ENCODE results near the gene MCEMP1.
"Not testable (repeated sequence)": the region's sequence is repeated elsewhere in the genome, so short reads cannot be mapped to it uniquely, and the experiment has no call there.

MCEMP1 gene

DNA sequence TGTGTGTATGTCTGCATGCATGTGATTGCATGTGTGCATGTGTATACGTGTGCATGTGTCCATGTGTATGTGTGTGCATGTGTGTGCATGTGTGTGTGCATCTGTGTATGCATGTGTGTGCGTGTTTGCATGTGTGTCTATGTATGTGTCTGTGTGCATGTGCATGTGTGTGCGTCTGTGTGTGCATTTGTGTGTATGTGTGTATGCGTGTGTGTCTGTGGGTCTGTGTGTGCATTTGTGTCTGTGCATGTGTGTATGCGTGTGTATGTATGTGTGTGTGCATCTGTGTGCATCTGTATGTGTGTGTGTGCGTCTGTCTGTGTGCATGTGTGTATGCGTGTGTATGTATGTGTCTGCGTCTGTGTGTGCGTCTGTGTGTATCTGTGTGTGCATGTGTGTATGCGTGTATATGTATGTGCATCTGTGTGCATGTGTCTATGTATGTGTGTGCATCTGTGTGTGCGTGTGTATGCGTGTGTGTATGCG, 37.0 kb upstream of the MCEMP1 start:
- peak in 1 of 3 donors; percentile 32 for DNase-seq
- POLR2A ChIA-PET = no interaction called here
- Histone ChIP-seq H3K9me3 (ENCODE audit: control extremely low read depth in 1 of 5, control insufficient read depth in 4 of 5, insufficient read depth in 2 of 5, low read depth in 1 of 5, low read length in 4 of 5) (no peaks in the 10 kb centered on the region), H3K27me3 (replicated peaks in 2 of 5; ENCODE audit: control insufficient read depth in 4 of 5, insufficient read depth in 5 of 5, low read length in 4 of 5) (no peaks in the 10 kb centered on the region), H3K4me1 (ENCODE audit: control extremely low read depth in 1 of 4, control insufficient read depth in 4 of 4, insufficient read depth in 4 of 4, low read length in 3 of 4) (peaks cover 0 to 22% (median 21%) of the 10 kb centered on the region in 4 experiments), H3K27ac (ENCODE audit: insufficient read depth in 1 of 2, low read depth in 1 of 2, low read length in 2 of 2, poor library complexity in 1 of 2, severe bottlenecking in 2 of 2) (no peak overlapping the region), H3K4me3 (ENCODE audit: control insufficient read depth in 1 of 7, extremely low read depth in 1 of 7, insufficient read depth in 4 of 7, low read depth in 2 of 7, low read length in 6 of 7) (no peak overlapping the region), H3K36me3 (ENCODE audit: control insufficient read depth in 4 of 4, insufficient read depth in 4 of 4, low read length in 3 of 4) (peaks cover 0 to 36% (median 17%) of the 10 kb centered on the region in 4 experiments)
- CTCF ChIA-PET = no interaction called here
- WGBS (ENCODE audit: insufficient coverage) = 98% methylated on average over 11 of the region's 13 CpGs

DNA sequence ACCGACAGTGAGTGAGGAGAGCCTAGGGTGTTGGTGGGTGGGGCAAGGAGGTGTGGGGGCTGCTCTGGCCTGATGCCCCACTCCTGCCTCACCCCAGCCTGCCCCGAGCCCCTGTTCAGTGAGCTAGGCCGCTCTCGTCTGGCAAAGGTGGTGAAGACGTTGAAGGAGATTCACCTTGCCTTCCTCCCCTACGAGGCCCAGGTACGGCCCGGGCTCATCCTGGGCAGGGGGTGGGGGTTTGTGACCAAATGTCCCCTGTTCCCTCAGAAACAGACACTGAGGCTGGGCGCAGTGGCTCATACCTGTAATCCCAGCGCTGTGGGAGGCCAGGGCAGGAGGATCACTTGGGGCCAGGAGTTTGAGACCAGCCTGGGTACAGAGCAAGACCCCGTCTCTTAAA, 36.1 kb upstream of the MCEMP1 start:
- 95% methylated on average over 10 of the region's 11 CpGs for WGBS (ENCODE audit: insufficient coverage)
- no peaks in the 10 kb centered on the region for H3K9me3 ChIP-seq (ENCODE audit: control extremely low read depth in 1 of 5, control insufficient read depth in 4 of 5, insufficient read depth in 2 of 5, low read depth in 1 of 5, low read length in 4 of 5)
- CTCF ChIA-PET = interaction anchor here (1.1 to 1.8 kb wide), 3 partner anchors 10 to 40 kb away, joined by 3 to 7 read pairs (median 3); partner anchors contain the start of gene TRAPPC5
- no peak overlapping the region for H3K4me3 ChIP-seq (ENCODE audit: control insufficient read depth in 1 of 7, extremely low read depth in 1 of 7, insufficient read depth in 4 of 7, low read depth in 2 of 7, low read length in 6 of 7)
- H3K27ac ChIP-seq (ENCODE audit: insufficient read depth in 1 of 2, low read depth in 1 of 2, low read length in 2 of 2, poor library complexity in 1 of 2, severe bottlenecking in 2 of 2) = no peak overlapping the region
- H3K4me1 ChIP-seq (ENCODE audit: control extremely low read depth in 1 of 4, control insufficient read depth in 4 of 4, insufficient read depth in 4 of 4, low read length in 3 of 4) = peaks cover 0 to 28% (median 20%) of the 10 kb centered on the region in 4 experiments
- H3K36me3 ChIP-seq (ENCODE audit: control insufficient read depth in 4 of 4, insufficient read depth in 4 of 4, low read length in 3 of 4) = peaks cover 0 to 40% (median 18%) of the 10 kb centered on the region in 4 experiments
- DNase-seq = no peak
- no peaks in the 10 kb centered on the region for H3K27me3 ChIP-seq (replicated peaks in 2 of 5; ENCODE audit: control insufficient read depth in 4 of 5, insufficient read depth in 5 of 5, low read length in 4 of 5)
- POLR2A ChIA-PET = interaction anchor here (0.5 to 1.1 kb wide), 2 partner anchors 9 to 11 kb away, joined by 3 to 5 read pairs; partner anchors contain the start of genes PET100 and XAB2

DNA sequence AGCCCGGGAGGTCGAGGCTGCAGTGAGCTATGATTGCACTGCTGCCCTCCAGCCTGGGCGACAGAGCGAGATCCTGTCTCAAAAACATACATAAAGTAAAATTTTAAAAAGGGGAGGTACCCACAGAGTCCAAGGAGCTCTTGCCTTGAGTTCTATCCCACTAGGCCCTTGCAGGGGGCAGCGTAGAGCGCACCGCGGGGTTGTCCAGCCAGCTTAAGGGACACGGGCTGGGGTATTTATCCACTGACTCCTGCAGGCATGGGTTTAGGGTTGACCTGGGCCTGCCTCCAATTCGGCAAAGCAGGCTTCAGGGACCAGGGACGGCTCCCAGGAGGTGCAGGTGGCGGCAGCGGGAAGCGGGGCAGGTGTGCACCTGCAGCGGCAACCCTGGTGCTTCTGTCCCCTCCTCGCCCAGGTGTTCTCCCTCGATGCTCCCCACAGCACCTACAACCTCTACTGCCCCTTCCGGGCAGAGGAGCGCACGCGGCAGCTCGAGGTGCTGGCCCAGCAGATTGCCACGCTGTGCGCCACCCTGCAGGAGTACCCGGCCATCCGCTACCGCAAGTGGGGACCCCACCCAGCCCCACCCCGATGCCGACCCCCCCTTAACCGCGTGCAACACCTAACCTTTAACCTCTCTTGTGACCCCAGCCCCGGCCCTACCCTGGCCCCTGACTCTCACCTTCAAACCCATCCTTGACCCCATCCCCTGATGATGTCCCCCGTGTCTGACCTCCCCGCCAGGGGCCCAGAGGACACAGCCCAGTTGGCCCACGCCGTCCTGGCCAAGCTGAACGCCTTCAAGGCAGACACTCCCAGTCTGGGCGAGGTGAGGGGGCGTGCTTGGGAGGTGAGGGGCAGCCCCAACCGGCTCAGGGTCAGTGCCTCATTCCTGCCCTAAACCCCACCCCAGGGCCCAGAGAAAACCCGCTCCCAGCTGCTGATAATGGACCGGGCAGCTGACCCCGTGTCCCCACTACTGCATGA, 35.3 kb upstream of the MCEMP1 start:
- POLR2A ChIA-PET = interaction anchor here (0.5 to 1.1 kb wide), 3 partner anchors 8 to 241 kb away, joined by 3 to 5 read pairs (median 5); partner anchors contain the start of genes PET100 and XAB2

DNA sequence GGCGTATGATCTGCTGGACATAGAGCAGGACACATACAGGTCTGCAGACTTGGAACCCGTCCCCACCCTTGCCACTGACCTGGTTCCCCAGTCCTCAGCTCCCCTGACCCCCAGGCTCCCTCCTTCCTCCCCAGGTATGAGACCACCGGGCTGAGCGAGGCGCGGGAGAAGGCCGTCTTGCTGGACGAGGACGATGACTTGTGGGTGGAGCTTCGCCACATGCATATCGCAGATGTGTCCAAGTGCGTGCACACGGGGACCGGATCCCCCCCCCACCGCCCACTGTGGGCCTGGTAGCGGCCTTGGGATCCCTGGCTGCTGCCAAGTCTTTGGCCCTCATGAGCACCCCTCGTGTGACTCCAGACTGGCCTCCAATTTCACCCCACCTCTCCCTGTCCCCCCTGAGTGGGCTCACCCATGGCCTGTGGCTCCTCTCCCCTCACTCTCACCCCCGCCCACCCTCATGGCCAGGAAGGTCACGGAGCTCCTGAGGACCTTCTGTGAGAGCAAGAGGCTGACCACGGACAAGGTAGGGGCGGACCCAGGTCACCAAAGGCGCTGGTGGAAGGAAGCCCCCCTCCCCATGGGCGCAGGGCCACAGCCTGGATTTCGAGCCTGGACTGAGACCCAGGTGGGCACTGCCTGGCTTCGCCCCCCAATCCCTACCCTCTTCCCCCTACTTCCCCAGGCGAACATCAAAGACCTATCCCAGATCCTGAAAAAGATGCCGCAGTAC, 34.4 kb upstream of the MCEMP1 start:
- Histone ChIP-seq H3K4me1 (ENCODE audit: control extremely low read depth in 1 of 4, control insufficient read depth in 4 of 4, insufficient read depth in 4 of 4, low read length in 3 of 4) (peaks cover 0 to 23% (median 9%) of the 10 kb centered on the region in 4 experiments), H3K36me3 (ENCODE audit: control insufficient read depth in 4 of 4, insufficient read depth in 4 of 4, low read length in 3 of 4) (peaks cover 0 to 47% (median 26%) of the 10 kb centered on the region in 4 experiments), H3K27ac (ENCODE audit: insufficient read depth in 1 of 2, low read depth in 1 of 2, low read length in 2 of 2, poor library complexity in 1 of 2, severe bottlenecking in 2 of 2) (no peak overlapping the region), H3K9me3 (ENCODE audit: control extremely low read depth in 1 of 5, control insufficient read depth in 4 of 5, insufficient read depth in 2 of 5, low read depth in 1 of 5, low read length in 4 of 5) (no peaks in the 10 kb centered on the region), H3K4me3 (ENCODE audit: control insufficient read depth in 1 of 7, extremely low read depth in 1 of 7, insufficient read depth in 4 of 7, low read depth in 2 of 7, low read length in 6 of 7) (no peak overlapping the region), H3K27me3 (replicated peaks in 2 of 5; ENCODE audit: control insufficient read depth in 4 of 5, insufficient read depth in 5 of 5, low read length in 4 of 5) (no peaks in the 10 kb centered on the region)
- CTCF ChIA-PET = interaction anchor here (1.8 kb wide), 1 partner anchor 9 kb away, joined by 7 read pairs; no protein-coding TSS in a partner anchor
- DNase-seq = no peak
- POLR2A ChIA-PET = no interaction called here
- WGBS (ENCODE audit: insufficient coverage) = 99% methylated on average over 22 of the region's 27 CpGs

More for the DNA sequence above, 35.3 kb upstream of the MCEMP1 start:
- DNase-seq = no peak
- peaks cover 0 to 46% (median 22%) of the 10 kb centered on the region in 4 experiments for H3K36me3 ChIP-seq (ENCODE audit: control insufficient read depth in 4 of 4, insufficient read depth in 4 of 4, low read length in 3 of 4)
- H3K27me3 ChIP-seq (replicated peaks in 2 of 5; ENCODE audit: control insufficient read depth in 4 of 5, insufficient read depth in 5 of 5, low read length in 4 of 5) = no peaks in the 10 kb centered on the region
- H3K4me3 ChIP-seq (ENCODE audit: control insufficient read depth in 1 of 7, extremely low read depth in 1 of 7, insufficient read depth in 4 of 7, low read depth in 2 of 7, low read length in 6 of 7) = no peak overlapping the region
- no peaks in the 10 kb centered on the region for H3K9me3 ChIP-seq (ENCODE audit: control extremely low read depth in 1 of 5, control insufficient read depth in 4 of 5, insufficient read depth in 2 of 5, low read depth in 1 of 5, low read length in 4 of 5)
- CTCF ChIA-PET = interaction anchor here (1.1 to 1.8 kb wide), 3 partner anchors 10 to 39 kb away, joined by 3 to 7 read pairs (median 3); partner anchors contain the start of gene TRAPPC5
- H3K4me1 ChIP-seq (ENCODE audit: control extremely low read depth in 1 of 4, control insufficient read depth in 4 of 4, insufficient read depth in 4 of 4, low read length in 3 of 4) = peaks cover 0 to 27% (median 13%) of the 10 kb centered on the region in 4 experiments
- no peak overlapping the region for H3K27ac ChIP-seq (ENCODE audit: insufficient read depth in 1 of 2, low read depth in 1 of 2, low read length in 2 of 2, poor library complexity in 1 of 2, severe bottlenecking in 2 of 2)
- WGBS (ENCODE audit: insufficient coverage) = 97% methylated on average over 42 of the region's 43 CpGs

DNA sequence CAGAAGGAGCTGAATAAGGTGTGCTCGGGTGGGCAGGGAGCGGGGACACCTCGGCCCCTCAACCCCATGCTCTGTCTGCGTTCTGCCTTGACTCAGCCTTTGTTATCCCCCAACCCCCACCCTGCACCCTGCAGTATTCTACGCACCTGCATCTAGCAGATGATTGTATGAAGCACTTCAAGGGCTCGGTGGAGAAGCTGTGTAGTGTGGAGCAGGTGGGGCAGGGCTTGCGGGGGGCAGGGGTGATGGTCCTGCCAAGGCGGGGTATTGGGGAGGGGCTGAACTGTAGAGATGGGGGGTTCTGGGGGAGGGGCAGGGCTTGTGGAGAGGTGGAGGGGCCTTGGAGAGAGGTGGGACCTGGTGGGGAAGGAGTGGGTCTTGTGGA, 33.9 kb upstream of the MCEMP1 start:
- 96% methylated on average over 4 of the region's 8 CpGs for WGBS (ENCODE audit: insufficient coverage)
- H3K9me3 ChIP-seq (ENCODE audit: control extremely low read depth in 1 of 5, control insufficient read depth in 4 of 5, insufficient read depth in 2 of 5, low read depth in 1 of 5, low read length in 4 of 5) = no peaks in the 10 kb centered on the region
- no peak for DNase-seq
- POLR2A ChIA-PET = no interaction called here
- no peak overlapping the region for H3K4me3 ChIP-seq (ENCODE audit: control insufficient read depth in 1 of 7, extremely low read depth in 1 of 7, insufficient read depth in 4 of 7, low read depth in 2 of 7, low read length in 6 of 7)
- no peak overlapping the region for H3K27ac ChIP-seq (ENCODE audit: insufficient read depth in 1 of 2, low read depth in 1 of 2, low read length in 2 of 2, poor library complexity in 1 of 2, severe bottlenecking in 2 of 2)
- H3K36me3 ChIP-seq (ENCODE audit: control insufficient read depth in 4 of 4, insufficient read depth in 4 of 4, low read length in 3 of 4) = peaks cover 0 to 49% (median 27%) of the 10 kb centered on the region in 4 experiments
- peaks cover 0 to 17% (median 3%) of the 10 kb centered on the region in 4 experiments for H3K4me1 ChIP-seq (ENCODE audit: control extremely low read depth in 1 of 4, control insufficient read depth in 4 of 4, insufficient read depth in 4 of 4, low read length in 3 of 4)
- H3K27me3 ChIP-seq (replicated peaks in 2 of 5; ENCODE audit: control insufficient read depth in 4 of 5, insufficient read depth in 5 of 5, low read length in 4 of 5) = no peaks in the 10 kb centered on the region
- CTCF ChIA-PET = no interaction called here

DNA sequence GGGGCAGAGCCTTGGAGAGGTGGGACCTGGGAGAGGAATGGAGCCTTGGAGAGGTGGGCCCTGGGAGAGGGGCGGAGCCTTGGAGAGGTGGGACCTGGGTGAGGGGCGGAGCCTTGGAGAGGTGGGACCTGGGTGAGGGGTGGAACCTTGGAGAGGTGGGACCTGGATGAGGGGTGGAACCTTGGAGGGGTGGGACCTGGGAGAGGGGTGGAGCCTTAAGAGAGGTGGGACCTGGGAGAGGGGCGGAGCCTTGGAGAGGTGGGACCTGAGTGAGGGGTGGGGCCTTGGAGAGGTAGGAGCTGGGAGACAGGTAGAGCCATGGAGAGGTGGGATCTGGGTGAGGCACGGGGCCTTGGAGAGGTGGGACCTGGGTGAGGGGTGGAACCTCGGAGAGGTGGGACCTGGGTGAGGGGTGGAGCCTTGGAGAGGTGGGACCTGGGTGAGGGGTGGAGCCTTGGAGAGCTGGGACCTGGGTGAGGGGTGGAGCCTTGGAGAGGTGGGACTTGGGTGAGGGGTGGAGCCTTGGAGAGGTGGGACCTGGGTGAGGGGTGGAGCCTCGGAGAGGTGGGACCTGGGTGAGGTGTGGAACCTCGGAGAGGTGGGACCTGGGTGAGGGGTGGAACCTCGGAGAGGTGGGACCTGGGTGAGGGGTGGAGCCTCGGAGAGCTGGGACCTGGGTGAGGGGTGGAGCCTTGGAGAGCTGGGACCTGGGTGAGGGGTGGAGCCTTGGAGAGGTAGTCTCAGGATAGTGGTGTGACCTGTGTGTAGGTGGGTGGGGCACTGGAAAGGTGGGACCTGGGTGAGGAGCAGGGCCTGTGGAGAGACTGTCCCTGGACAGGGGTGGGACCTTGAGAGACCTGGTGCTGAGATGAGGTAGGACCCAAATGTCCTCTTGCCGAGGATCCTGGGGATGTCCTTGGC, 33.0 kb upstream of the MCEMP1 start:
- CTCF ChIA-PET; H3K4me3 ChIP-seq (ENCODE audit: control insufficient read depth in 1 of 7, extremely low read depth in 1 of 7, insufficient read depth in 4 of 7, low read depth in 2 of 7, low read length in 6 of 7); H3K9me3 ChIP-seq (ENCODE audit: control extremely low read depth in 1 of 5, control insufficient read depth in 4 of 5, insufficient read depth in 2 of 5, low read depth in 1 of 5, low read length in 4 of 5); H3K27ac ChIP-seq (ENCODE audit: insufficient read depth in 1 of 2, low read depth in 1 of 2, low read length in 2 of 2, poor library complexity in 1 of 2, severe bottlenecking in 2 of 2); H3K27me3 ChIP-seq (replicated peaks in 2 of 5; ENCODE audit: control insufficient read depth in 4 of 5, insufficient read depth in 5 of 5, low read length in 4 of 5): not testable (repeated sequence)
- POLR2A ChIA-PET = interaction anchor here (0.6 kb wide), 1 partner anchor 9 kb away, joined by 3 read pairs; no protein-coding TSS in a partner anchor
- peak; percentile 48 to 50 (median 49) for DNase-seq
- WGBS (ENCODE audit: insufficient coverage) = 83% methylated on average over 7 of the region's 10 CpGs
- H3K36me3 ChIP-seq (ENCODE audit: control insufficient read depth in 4 of 4, insufficient read depth in 4 of 4, low read length in 3 of 4) = peaks cover 0 to 49% (median 26%) of the 10 kb centered on the region in 4 experiments
- H3K4me1 ChIP-seq (ENCODE audit: control extremely low read depth in 1 of 4, control insufficient read depth in 4 of 4, insufficient read depth in 4 of 4, low read length in 3 of 4) = peaks cover 0 to 16% (median 2%) of the 10 kb centered on the region in 4 experiments
